ENCODE results near the gene GLRX5.

The GLRX5 gene

DNA sequence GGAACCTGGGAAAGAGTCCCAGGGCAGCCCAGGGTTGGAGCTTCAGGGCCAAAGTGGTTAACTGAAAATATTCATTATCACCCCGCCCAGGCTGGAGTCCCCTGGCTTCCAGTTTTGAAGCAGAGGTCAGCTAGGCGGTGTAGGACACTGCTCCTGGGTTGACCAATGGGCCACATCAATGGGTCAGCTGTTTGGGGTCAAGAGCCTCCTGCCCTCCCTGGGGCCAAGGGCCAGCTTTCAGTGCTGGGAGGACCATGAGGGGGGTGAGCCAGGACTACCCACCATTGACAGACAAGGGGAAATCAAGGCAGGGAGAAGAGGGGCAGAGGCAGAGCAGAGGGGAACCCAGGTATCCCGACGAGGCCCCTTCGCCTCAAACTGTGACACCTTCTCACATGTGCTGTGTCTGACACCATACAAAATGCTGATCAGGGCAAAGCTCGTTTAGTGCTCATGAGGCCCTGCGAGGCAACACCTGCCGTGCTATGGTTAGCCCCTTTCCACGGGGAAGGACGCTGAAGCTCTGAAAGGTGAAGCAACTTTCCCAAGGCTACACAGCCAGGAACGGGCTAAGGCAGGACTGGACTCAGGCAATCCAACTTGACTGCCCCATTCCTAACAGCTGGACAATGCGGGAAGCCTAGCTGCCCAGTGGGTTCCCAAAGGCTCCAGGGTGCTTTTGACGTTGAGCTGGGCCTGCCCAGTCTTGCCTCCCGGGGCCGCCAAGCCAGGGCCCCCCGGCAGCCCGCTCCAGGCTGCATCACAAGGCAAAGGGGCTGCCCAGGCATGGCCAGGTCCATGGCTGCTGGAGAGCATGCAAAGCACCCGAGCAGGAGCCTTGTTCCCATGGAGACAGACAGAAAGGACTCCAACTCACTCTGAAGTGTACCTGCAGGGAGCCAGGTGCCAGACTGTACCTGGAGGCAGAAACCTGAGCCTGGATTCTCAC, 20.4 kb upstream of the GLRX5 start:
- in situ Hi-C loops (cut with MboI; ENCODE audit: low pct_unique_long_range_greater_than_20kb, low sequenced_read_pairs), result no loop called here
- no peak for DNase-seq

DNA sequence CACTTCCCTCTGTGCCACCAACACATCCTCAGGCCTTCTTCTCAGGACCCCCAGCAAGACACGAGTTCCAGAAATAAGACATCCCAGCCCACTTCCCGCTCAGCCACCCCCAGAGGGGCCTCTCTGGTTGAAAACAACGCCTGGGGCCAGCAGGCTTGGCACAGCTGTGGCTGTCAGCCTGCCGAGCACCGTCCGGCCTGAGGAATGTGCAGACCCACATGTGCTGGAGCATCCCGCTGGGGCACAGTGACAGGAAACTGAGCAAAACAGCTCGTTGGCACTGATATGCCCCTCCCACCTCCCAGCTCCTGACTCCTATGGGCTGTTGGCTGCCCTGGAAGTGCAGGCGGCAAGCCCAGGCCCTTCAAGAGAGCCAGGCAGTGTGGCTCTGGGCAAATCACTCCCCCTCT, 19.8 kb upstream of the GLRX5 start:
- DNase-seq, result peak; percentile 75

DNA sequence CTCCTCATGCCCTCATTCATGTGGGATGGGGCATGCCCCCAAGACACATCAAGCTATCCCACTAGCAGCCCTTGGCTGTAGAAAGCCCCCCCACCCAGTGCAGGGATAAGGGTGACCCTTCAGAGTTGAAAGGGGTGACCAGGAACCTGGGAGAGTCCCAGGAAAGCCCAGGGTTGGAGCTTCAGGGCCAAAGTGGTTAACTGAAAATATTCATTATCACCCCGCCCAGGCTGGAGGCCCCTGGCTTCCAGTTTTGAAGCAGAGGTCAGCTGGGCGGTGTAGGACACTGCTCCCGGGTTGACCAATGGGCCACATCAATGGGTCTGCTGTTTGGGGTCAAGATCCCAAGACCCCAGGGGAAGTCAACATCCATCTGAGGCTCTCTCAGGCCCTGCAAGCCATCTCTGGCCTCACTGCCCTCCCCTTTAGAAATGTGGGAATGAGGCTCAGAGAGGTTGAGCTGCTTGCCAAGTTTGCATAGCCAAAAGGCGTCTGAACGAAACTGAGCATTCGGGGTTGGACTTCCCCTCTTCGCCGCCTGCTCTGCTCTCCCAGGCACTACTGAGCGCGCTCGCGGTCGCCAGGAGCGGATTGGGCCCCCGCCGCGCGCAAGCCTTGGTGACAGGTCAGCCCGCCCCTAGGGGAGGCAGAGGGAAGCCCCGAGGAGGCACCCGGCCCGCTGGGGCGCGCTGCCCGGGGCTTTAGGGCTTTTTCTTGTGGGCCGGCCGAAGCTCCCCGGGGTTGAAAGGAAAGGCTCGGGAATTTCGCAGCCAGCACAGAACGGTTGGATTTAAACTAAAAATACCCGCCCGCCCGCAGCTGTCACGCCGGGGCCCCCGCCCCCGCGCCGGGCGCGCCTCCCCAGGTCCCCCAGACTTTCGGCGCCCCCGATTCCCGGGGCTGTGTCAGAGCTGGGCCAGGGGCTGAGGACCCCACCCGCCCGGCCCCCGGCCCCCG, 19.0 kb upstream of the GLRX5 start:
- DNase-seq, result peak; percentile 71
- in situ Hi-C loops (cut with MboI; ENCODE audit: low pct_unique_long_range_greater_than_20kb, low sequenced_read_pairs), result no loop called here

More for the DNA sequence above, 19.8 kb upstream of the GLRX5 start:
- in situ Hi-C loops (cut with MboI; ENCODE audit: low pct_unique_long_range_greater_than_20kb, low sequenced_read_pairs), result no loop called here

- in situ Hi-C loops (cut with MboI; ENCODE audit: low pct_unique_long_range_greater_than_20kb, low sequenced_read_pairs), result no loop called here
- no peak for DNase-seq
Measured at GRCh38 chr14:95516554-95517181, 18.2 kb upstream of the GLRX5 start, which contains the start of gene SYNE3. Gene SYNE3 (minus strand): TSS chr14:95516650. CDS start chr14:95475821, 40,829 bp downstream.

- in situ Hi-C loops (cut with MboI; ENCODE audit: low pct_unique_long_range_greater_than_20kb, low sequenced_read_pairs), result no loop called here
- DNase-seq, result no peak
Measured at GRCh38 chr14:95518045-95518751, 16.7 kb upstream of the GLRX5 start.

DNA sequence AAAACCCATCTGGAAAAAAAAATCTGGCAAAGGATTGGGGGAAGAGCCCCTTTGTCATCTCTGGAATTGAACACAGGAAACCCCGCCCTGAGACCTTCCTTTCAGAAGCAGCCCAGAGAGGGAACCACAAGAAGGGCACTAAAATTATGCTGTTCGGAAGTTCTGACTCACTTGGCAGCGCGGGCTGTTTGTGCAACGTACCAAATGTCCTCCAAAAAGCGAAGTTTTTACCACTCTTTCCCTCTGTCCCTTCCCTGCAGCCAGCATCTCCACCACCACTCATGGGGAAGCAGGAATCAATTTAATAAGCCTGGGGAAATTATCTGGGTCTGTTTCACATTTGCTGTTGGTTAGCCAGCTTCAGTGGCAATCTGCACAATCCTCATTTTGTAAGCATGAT, 15.2 kb upstream of the GLRX5 start:
- in situ Hi-C loops (cut with MboI; ENCODE audit: low pct_unique_long_range_greater_than_20kb, low sequenced_read_pairs), result no loop called here

GRCh38 chr14:95520346-95520745, 14.5 kb upstream of the GLRX5 start:
- in situ Hi-C loops (cut with MboI; ENCODE audit: low pct_unique_long_range_greater_than_20kb, low sequenced_read_pairs), result no loop called here
- DNase-seq, result no peak

More for the DNA sequence above, 15.2 kb upstream of the GLRX5 start:
- DNase-seq, result peak; percentile 75

- in situ Hi-C loops (cut with MboI; ENCODE audit: low pct_unique_long_range_greater_than_20kb, low sequenced_read_pairs), result no loop called here
- DNase-seq, result no peak
Measured at GRCh38 chr14:95521001-95521400, 13.8 kb upstream of the GLRX5 start.

DNA sequence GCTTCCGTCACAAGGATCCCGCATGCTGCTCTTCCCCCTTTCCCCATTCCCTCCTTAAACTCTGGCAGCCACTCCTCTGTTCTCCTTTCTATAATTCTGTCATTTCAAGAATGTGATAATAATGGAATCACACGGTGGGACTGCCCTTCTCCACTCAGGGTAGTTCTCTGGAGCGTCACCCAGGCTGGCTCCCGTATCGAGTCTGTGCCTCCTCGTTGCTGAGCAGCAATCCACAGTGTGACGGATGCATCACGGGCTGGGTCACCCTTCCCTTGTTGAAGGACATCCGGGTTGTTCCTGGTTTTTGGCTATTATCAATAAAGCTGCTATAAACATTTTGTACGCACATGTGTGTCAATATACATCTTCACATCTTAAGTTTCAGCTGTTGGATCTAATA, 12.7 kb upstream of the GLRX5 start:
- no peak for DNase-seq
- in situ Hi-C loops (cut with MboI; ENCODE audit: low pct_unique_long_range_greater_than_20kb, low sequenced_read_pairs), result no loop called here

GRCh38 chr14:95522556-95522955, 12.3 kb upstream of the GLRX5 start:
- DNase-seq, result no peak
- in situ Hi-C loops (cut with MboI; ENCODE audit: low pct_unique_long_range_greater_than_20kb, low sequenced_read_pairs), result no loop called here

DNA sequence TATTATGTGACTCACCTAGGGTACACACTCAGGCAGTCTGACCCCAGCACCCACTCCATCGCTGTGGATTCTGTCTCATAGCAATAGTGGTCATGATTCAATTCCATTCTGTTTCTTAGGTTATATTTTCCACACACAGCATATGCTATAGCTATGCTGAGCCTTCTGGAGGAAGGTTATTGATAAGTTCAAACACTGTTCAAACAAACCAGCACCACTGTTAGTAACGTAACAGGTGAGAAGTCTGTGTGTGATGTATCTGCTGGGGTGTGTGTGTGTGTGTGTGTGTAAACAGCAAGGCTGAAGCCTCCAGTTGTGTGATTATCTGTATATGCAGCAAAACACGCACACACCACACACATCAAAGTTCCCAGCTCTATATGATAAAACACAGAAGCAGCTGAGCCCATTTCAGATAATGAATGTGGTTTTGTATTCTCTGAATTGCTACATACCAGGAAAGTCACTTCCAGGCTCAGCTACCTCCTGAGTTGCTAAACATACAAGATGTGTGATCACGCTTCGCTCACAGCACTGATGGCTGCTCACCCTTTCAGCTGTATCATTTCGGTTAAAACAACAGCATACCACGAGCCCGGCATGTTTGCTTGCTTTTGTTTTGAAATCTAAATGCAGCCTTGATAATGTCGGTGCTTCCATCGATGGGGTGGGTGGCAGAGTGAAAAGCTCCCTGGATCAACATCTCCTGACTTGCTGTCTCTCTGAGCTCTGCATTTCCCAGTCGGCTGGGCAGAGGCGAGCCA, 11.6 kb upstream of the GLRX5 start:
- DNase-seq, result peak; percentile 51
- in situ Hi-C loops (cut with MboI; ENCODE audit: low pct_unique_long_range_greater_than_20kb, low sequenced_read_pairs), result no loop called here

- peak; percentile 70 for DNase-seq
- in situ Hi-C loops (cut with MboI; ENCODE audit: low pct_unique_long_range_greater_than_20kb, low sequenced_read_pairs), result no loop called here
Measured at GRCh38 chr14:95523815-95524448, 10.9 kb upstream of the GLRX5 start.

DNA sequence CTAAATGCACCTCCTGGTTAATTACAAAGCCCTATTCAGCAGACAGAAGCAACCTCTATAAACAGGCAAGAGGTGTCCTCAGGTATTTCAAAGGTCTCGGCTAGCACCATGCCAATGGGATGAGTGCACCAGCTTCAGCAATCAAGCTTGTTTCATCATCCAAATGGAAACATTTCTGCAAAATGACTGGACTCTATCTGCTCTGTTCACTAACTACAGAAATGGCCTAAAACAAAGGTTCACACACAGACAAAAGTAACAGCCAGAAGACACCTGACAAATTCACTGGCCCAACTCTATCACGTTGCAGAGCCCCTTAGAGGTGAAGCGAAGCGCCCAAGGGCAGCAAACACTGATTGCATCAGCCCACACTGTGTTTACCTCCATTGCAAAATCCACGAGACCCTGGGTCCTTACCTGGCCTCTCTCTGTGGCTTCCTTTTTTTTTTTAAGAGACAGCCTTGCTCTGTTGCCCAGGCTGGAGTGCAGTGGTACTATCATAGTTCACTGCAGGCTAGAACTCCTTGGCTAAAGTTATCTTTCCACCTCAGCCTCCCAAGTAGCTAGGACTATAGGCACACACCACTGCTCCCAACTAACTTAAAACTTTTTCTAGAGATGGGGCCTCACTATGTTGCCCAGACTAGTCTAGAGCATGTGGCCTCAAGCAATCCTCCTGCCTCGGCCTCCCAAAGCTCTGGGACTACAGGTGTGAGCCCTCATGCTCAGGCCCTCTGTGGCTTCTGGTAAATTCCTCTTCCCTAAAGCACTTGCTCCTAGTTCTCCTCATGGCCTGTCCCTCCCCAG, 9.9 kb upstream of the GLRX5 start:
- DNase-seq, result no peak
- in situ Hi-C loops (cut with MboI; ENCODE audit: low pct_unique_long_range_greater_than_20kb, low sequenced_read_pairs), result no loop called here

GRCh38 chr14:95525999-95526398, 8.9 kb upstream of the GLRX5 start:
- no peak for DNase-seq
- in situ Hi-C loops (cut with MboI; ENCODE audit: low pct_unique_long_range_greater_than_20kb, low sequenced_read_pairs), result no loop called here

DNA sequence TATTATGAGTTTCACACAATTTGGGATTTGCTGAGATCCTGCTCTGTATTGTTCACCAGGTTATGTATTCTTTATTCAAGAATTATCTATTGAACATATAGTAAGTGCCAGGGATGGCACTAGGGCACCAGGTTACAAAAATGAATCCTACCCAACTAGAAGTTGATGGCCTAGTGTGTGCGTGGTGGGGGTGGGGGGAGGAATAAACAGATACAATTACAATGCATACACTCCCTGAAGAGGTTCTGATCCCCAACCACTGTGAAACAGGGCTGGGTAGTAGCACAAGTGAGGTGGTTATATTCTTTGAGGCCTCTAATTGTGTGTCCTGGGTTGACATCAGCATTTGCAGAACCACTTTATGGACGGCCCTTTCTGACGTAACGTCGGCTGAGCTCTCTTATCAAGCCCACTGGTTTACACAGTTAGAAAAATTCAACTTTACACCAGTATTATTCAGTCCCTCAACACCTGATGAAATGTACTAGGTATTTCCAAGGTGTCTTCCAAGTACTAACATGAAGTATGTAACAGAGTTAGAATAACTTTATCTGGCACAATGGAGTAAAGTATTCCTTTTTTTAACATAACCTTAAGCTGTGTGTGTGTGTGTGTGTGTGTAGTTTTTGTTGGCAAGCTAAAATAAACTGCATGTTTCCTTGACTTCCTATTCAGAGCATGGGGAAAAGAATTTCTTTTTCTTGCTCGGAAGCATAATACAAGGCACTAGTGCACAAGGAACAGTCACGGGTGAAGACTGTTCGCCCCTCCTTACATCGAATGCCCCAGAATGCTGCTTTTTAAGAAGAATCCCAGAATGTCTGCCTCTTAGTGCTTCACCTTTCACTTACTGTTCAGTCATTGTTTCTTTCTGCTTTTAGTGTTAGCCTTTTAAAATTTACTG, 8.1 kb upstream of the GLRX5 start:
- DNase-seq, result no peak

More for the DNA sequence above, 8.1 kb upstream of the GLRX5 start:
- in situ Hi-C loops (cut with MboI; ENCODE audit: low pct_unique_long_range_greater_than_20kb, low sequenced_read_pairs), result no loop called here
